ENCODE measurements around the gene RAB6A. TPM values are rescaled to one million over a fixed set of nuclear protein-coding genes. Genes with fewer than 3 reads are reported as not detected.

Gene RAB6A
- total RNA-seq, 1 experiment from 2014 or later, result 172 TPM

GRCh38 chr11:73640592-73640991 is 120.3 kb downstream of the RAB6A start:
- BruUV-seq (replicated peaks), result no TSS peak
- no peak for DNase-seq (ENCODE audit: unreplicated experiment)
- Mint-ChIP-seq H3K36me3 (ENCODE audit: insufficient read depth, unreplicated experiment) (no peaks in the 10 kb centered on the region), H3K27ac (ENCODE audit: low read depth, unreplicated experiment) (no peak overlapping the region), H3K4me1 (ENCODE audit: insufficient read depth, unreplicated experiment) (no peaks in the 10 kb centered on the region), H3K27me3 (ENCODE audit: insufficient read depth, unreplicated experiment) (peaks cover 19% of the 10 kb centered on the region), H3K9me3 (ENCODE audit: unreplicated experiment) (no peaks in the 10 kb centered on the region), H3K4me3 (ENCODE audit: unreplicated experiment) (no peak overlapping the region)
- TF ChIP-seq, protein P1, sequence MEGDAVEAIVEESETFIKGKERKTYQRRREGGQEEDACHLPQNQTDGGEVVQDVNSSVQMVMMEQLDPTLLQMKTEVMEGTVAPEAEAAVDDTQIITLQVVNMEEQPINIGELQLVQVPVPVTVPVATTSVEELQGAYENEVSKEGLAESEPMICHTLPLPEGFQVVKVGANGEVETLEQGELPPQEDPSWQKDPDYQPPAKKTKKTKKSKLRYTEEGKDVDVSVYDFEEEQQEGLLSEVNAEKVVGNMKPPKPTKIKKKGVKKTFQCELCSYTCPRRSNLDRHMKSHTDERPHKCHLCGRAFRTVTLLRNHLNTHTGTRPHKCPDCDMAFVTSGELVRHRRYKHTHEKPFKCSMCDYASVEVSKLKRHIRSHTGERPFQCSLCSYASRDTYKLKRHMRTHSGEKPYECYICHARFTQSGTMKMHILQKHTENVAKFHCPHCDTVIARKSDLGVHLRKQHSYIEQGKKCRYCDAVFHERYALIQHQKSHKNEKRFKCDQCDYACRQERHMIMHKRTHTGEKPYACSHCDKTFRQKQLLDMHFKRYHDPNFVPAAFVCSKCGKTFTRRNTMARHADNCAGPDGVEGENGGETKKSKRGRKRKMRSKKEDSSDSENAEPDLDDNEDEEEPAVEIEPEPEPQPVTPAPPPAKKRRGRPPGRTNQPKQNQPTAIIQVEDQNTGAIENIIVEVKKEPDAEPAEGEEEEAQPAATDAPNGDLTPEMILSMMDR (IDR thresholded peaks at IDR 0.05; ENCODE audit: unreplicated experiment), result no peak
- CTCF ChIA-PET, result interaction anchor here (0.7 to 1.5 kb wide), 4 partner anchors 9 to 305 kb away, joined by 3 to 6 read pairs (median 4); no protein-coding TSS in a partner anchor
- POLR2A ChIA-PET, result interaction anchor here (0.8 kb wide), 1 partner anchor 146 kb away, joined by 6 read pairs; no protein-coding TSS in a partner anchor
- intact Hi-C loops (cut with micrococcal nuclease), result no loop called here

DNA sequence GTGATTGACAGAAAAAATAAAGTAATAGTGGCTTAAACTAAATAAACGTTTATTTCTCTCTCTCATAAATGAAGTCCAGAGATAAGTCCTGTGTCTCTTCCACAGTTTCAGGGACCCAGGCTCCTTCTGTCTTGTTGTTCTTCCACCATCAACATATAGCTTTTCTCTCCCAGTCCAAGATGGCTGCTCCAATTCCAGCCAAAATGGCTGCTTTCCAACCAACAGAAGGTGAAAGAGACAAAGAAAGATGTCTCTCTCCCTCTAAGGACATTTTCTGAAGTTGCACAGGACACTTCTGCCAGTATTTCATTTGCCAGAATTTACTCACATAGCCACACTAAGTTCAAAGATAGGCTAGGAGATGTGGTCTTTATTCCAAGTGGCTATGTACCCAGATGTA is 123.9 kb downstream of the RAB6A start:
- CTCF ChIA-PET, result interaction anchor here (0.9 to 1.7 kb wide), 5 partner anchors 12 to 286 kb away, joined by 3 to 13 read pairs (median 7); no protein-coding TSS in a partner anchor
- no peak overlapping the region for H3K27ac Mint-ChIP-seq (ENCODE audit: low read depth, unreplicated experiment)

DNA sequence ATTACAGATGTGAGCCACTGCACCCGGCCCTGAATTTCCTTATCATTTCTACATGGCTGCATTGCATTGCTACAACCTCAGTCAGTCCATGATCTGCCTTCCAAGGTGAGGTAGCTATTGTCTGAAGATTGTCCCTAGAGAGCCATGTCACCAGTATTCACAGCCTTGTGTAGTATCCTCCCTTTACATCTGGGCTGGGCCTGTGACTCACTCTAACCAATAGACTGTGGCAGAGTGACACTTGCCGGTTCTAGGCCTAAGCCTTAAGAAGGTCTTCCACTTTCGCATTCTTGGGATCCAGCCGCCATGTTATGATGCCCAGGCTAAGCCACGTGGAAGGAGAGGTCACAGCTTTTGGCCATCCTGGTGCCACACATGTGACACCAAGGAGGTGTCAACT is 124.6 kb downstream of the RAB6A start:
- intact Hi-C loops (cut with micrococcal nuclease), result no loop called here
- peaks cover 12% of the 10 kb centered on the region for H3K27me3 Mint-ChIP-seq (ENCODE audit: insufficient read depth, unreplicated experiment)
- DNase-seq (ENCODE audit: unreplicated experiment), result no peak
- H3K9me3 Mint-ChIP-seq (ENCODE audit: unreplicated experiment), result no peaks in the 10 kb centered on the region
- BruUV-seq (replicated peaks), result no TSS peak
- ChIA-PET CTCF (interaction anchor here (0.6 to 1.7 kb wide), 7 partner anchors 11 to 323 kb away, joined by 3 to 13 read pairs (median 3); no protein-coding TSS in a partner anchor), POLR2A (interaction anchor here (0.6 to 1.3 kb wide), 3 partner anchors 11 to 21 kb away, joined by 3 to 6 read pairs (median 3); no protein-coding TSS in a partner anchor)
- TF ChIP-seq, protein P1 (IDR thresholded peaks at IDR 0.05; ENCODE audit: unreplicated experiment), result no peak
- H3K27ac Mint-ChIP-seq (ENCODE audit: low read depth, unreplicated experiment), result peak overlapping the region; percentile 22
- no peak overlapping the region for H3K4me3 Mint-ChIP-seq (ENCODE audit: unreplicated experiment)
- H3K36me3 Mint-ChIP-seq (ENCODE audit: insufficient read depth, unreplicated experiment), result no peaks in the 10 kb centered on the region
- H3K4me1 Mint-ChIP-seq (ENCODE audit: insufficient read depth, unreplicated experiment), result no peaks in the 10 kb centered on the region

More for the DNA sequence above, 123.9 kb downstream of the RAB6A start:
- H3K9me3 Mint-ChIP-seq (ENCODE audit: unreplicated experiment), result no peaks in the 10 kb centered on the region
- peaks cover 12% of the 10 kb centered on the region for H3K27me3 Mint-ChIP-seq (ENCODE audit: insufficient read depth, unreplicated experiment)
- intact Hi-C loops (cut with micrococcal nuclease), result no loop called here
- no TSS peak for BruUV-seq (replicated peaks)
- TF ChIP-seq, protein P1 (IDR thresholded peaks at IDR 0.05; ENCODE audit: unreplicated experiment), result no peak
- no peak for DNase-seq (ENCODE audit: unreplicated experiment)
- no peaks in the 10 kb centered on the region for H3K4me1 Mint-ChIP-seq (ENCODE audit: insufficient read depth, unreplicated experiment)
- POLR2A ChIA-PET, result interaction anchor here (1.3 kb wide), 1 partner anchor 20 kb away, joined by 3 read pairs; no protein-coding TSS in a partner anchor
- no peak overlapping the region for H3K4me3 Mint-ChIP-seq (ENCODE audit: unreplicated experiment)
- no peaks in the 10 kb centered on the region for H3K36me3 Mint-ChIP-seq (ENCODE audit: insufficient read depth, unreplicated experiment)

GRCh38 chr11:73635721-73636120 is 125.2 kb downstream of the RAB6A start:
- CTCF ChIA-PET, result interaction anchor here (0.6 to 1.3 kb wide), 4 partner anchors 10 to 323 kb away, joined by 3 to 13 read pairs (median 6); no protein-coding TSS in a partner anchor
- H3K4me1 Mint-ChIP-seq (ENCODE audit: insufficient read depth, unreplicated experiment), result no peaks in the 10 kb centered on the region
- DNase-seq (ENCODE audit: unreplicated experiment), result no peak
- H3K9me3 Mint-ChIP-seq (ENCODE audit: unreplicated experiment), result no peaks in the 10 kb centered on the region
- H3K4me3 Mint-ChIP-seq (ENCODE audit: unreplicated experiment), result no peak overlapping the region
- BruUV-seq (replicated peaks), result no TSS peak
- no peak overlapping the region for H3K27ac Mint-ChIP-seq (ENCODE audit: low read depth, unreplicated experiment)
- POLR2A ChIA-PET, result interaction anchor here (0.6 kb wide), 1 partner anchor 21 kb away, joined by 6 read pairs; no protein-coding TSS in a partner anchor
- no peaks in the 10 kb centered on the region for H3K36me3 Mint-ChIP-seq (ENCODE audit: insufficient read depth, unreplicated experiment)
- TF ChIP-seq, protein P1 (IDR thresholded peaks at IDR 0.05; ENCODE audit: unreplicated experiment), result no peak
- intact Hi-C loops (cut with micrococcal nuclease), result no loop called here
- H3K27me3 Mint-ChIP-seq (ENCODE audit: insufficient read depth, unreplicated experiment), result peaks cover 9% of the 10 kb centered on the region

Data from MCF 10A (cell line).